Measurements from ENCODE around the gene ZNF831.

GRCh38 chr20:59211208-59211765 lies 47.7 kb downstream of the ZNF831 start:
- TF ChIP-seq CTCF (IDR thresholded peaks at IDR 0.05; ENCODE audit: low read depth, low read length, poor library complexity, severe bottlenecking) (no peak), EZH2phosphoT487 (IDR thresholded peaks at IDR 0.05; ENCODE audit: borderline replicate concordance, low read length) (no peak)
